Liver (tissue), 9 donors: Measurements from ENCODE around the gene CAMSAP2. TPM values are rescaled to one million over a fixed set of nuclear protein-coding genes. Genes with fewer than 3 reads are reported as not detected.

Experiments
- DNase-seq: peaks from one replicate; pipeline ENCODE4 v3.0.0-alpha.2; 2017; ENCODE audit warnings: low spot score
- H3K27ac ChIP-seq, 2 donors: one replicate each; pipeline ENCODE4 v1.7.0; 2013; ENCODE audit warnings: inconsistent platforms in 2 of 2, low read length in 2 of 2, control low read depth in 1 of 2, low read depth in 1 of 2, mild to moderate bottlenecking in 1 of 2
- H3K27me3 ChIP-seq, 4 donors: one replicate each; pipeline versions ENCODE4 v1.6.1 to v1.7.0; 2013; ENCODE audit warnings: low read length in 3 of 4, inconsistent platforms in 1 of 4, mild to moderate bottlenecking in 1 of 4, moderate library complexity in 1 of 4; ENCODE audit not compliant: control insufficient read depth in 4 of 4, insufficient read depth in 4 of 4
- H3K36me3 ChIP-seq, 4 donors: one replicate each; pipeline versions ENCODE4 v1.6.1 to v1.7.0; 2013; ENCODE audit warnings: low read length in 3 of 4, mild to moderate bottlenecking in 3 of 4, low read depth in 1 of 4, moderate library complexity in 1 of 4; ENCODE audit not compliant: control insufficient read depth in 4 of 4, insufficient read depth in 3 of 4
- H3K4me1 ChIP-seq, 4 donors: one replicate each; pipeline versions ENCODE4 v1.6.1 to v1.7.0; 2013; ENCODE audit warnings: low read length in 3 of 4, mild to moderate bottlenecking in 3 of 4, moderate library complexity in 1 of 4; ENCODE audit not compliant: control insufficient read depth in 4 of 4, insufficient read depth in 4 of 4
- H3K4me3 ChIP-seq, 3 donors: one replicate each; pipeline versions ENCODE4 v1.6.1 to v1.7.0; 2013; ENCODE audit warnings: low read length in 3 of 3, control low read depth in 1 of 3, low read depth in 1 of 3, mild to moderate bottlenecking in 1 of 3
- H3K9ac ChIP-seq, 2 donors: one replicate each; pipeline ENCODE4 v1.7.0; 2013; ENCODE audit warnings: low read length in 2 of 2, mild to moderate bottlenecking in 2 of 2, moderate library complexity in 2 of 2, control low read depth in 1 of 2, low read depth in 1 of 2
- H3K9me3 ChIP-seq, 4 donors: one replicate each; pipeline versions ENCODE4 v1.6.1 to v1.7.0; 2013; ENCODE audit warnings: low read length in 3 of 4; ENCODE audit not compliant: control insufficient read depth in 4 of 4
- ATF3 ChIP-seq: IDR thresholded peaks from 2 replicates; pipeline ENCODE4 v1.6.1; 2016; ENCODE audit warnings: antibody characterized with exemption
- CTCF ChIP-seq: fragments of 150-350 bp; IDR thresholded peaks from 2 replicates; pipeline ENCODE4 v1.5.1; 2017; ENCODE audit warnings: improper control_type of control experiment, low read depth, low read length; ENCODE audit not compliant: missing input control
- EGR1 ChIP-seq, 2 donors: IDR thresholded peaks; 2 replicates each; pipeline ENCODE4 v1.6.1; 2016 to 2018; ENCODE audit warnings: antibody characterized with exemption in 2 of 2, low read depth in 2 of 2
- FOXA1 ChIP-seq: IDR thresholded peaks from 2 replicates; pipeline ENCODE4 v1.6.1; 2016; ENCODE audit warnings: antibody characterized with exemption
- FOXA2 ChIP-seq: IDR thresholded peaks from 2 replicates; pipeline ENCODE4 v1.6.1; 2016; ENCODE audit warnings: antibody characterized with exemption
- GABPA ChIP-seq, 2 donors: IDR thresholded peaks in 1 of 2; conservative IDR thresholded peaks in 1 of 2; 2 replicates each; pipeline ENCODE4 v1.6.1; 2016; ENCODE audit warnings: antibody characterized with exemption in 2 of 2, mild to moderate bottlenecking in 1 of 2, moderate library complexity in 1 of 2
- HNF4A ChIP-seq, 2 donors: conservative IDR thresholded peaks; 2 replicates each; pipeline ENCODE4 v1.6.1; 2016; ENCODE audit warnings: antibody characterized with exemption in 2 of 2, mild to moderate bottlenecking in 2 of 2
- HNF4G ChIP-seq: IDR thresholded peaks from 2 replicates; pipeline ENCODE4 v1.6.1; 2016; ENCODE audit warnings: antibody characterized with exemption
- JUND ChIP-seq, 2 donors: IDR thresholded peaks; 2 replicates each; pipeline ENCODE4 v1.6.1; 2016; ENCODE audit warnings: antibody characterized with exemption in 2 of 2
- MAX ChIP-seq: IDR thresholded peaks from 2 replicates; pipeline ENCODE4 v1.6.1; 2016; ENCODE audit warnings: antibody characterized with exemption
- NR2F2 ChIP-seq: IDR thresholded peaks from 2 replicates; pipeline ENCODE4 v1.6.1; 2016; ENCODE audit warnings: antibody characterized with exemption
- RAD21 ChIP-seq, 2 donors: IDR thresholded peaks; 2 replicates each; pipeline ENCODE4 v1.6.1; 2016; ENCODE audit warnings: antibody characterized with exemption in 2 of 2, mild to moderate bottlenecking in 2 of 2
- REST ChIP-seq: IDR thresholded peaks from 2 replicates; pipeline ENCODE4 v1.6.1; 2016; ENCODE audit warnings: antibody characterized with exemption, mild to moderate bottlenecking
- RXRA ChIP-seq, 2 donors: IDR thresholded peaks; 2 replicates each; pipeline ENCODE4 v1.6.1; 2017 to 2018; ENCODE audit warnings: antibody characterized with exemption in 2 of 2, mild to moderate bottlenecking in 1 of 2
- SP1 ChIP-seq: IDR thresholded peaks from 2 replicates; pipeline ENCODE4 v1.6.1; 2018; ENCODE audit warnings: antibody characterized with exemption, mild to moderate bottlenecking
- TAF1 ChIP-seq: conservative IDR thresholded peaks from 2 replicates; pipeline ENCODE4 v1.6.1; 2016; ENCODE audit warnings: antibody characterized with exemption, mild to moderate bottlenecking
- YY1 ChIP-seq: IDR thresholded peaks from 2 replicates; pipeline ENCODE4 v1.6.1; 2016; ENCODE audit warnings: antibody characterized with exemption, mild to moderate bottlenecking
- ZBTB33 ChIP-seq: IDR thresholded peaks from 2 replicates; pipeline ENCODE4 v1.6.1; 2016; ENCODE audit warnings: antibody characterized with exemption
- WGBS: extraction: QIAGEN DNeasy Blood & Tissue Kit; methylation state at CpG from one replicate; pipeline ENCODE4 v1.1.7; 2013; 5-methylcytosine and 5-hydroxymethylcytosine counted together
- polyA plus RNA-seq, 2 donors: library from polyadenylated mRNA; stranded (reverse) in 1 of 2; unstranded in 1 of 2; fragments of 200-250 nt in 1 of 2; fragments of >200 nt in 1 of 2; fragmentation: Nextera tagmentation in 1 of 2; extraction: Ambion mirVana in 1 of 2; gene quantifications; one replicate each; pipeline versions ENCODE4 v1.2.1 to v1.2.3, GENCODE V29; 2013 to 2015
- total RNA-seq, 2 donors: library from RNA; depleted of rRNA; stranded (reverse); fragments of >200 nt; gene quantifications; one replicate each; pipeline ENCODE4 v1.2.3, GENCODE V29; 2014
- donor health status: healthy.
- donor health status: healthy.
- donor health status: healthy.
- donor health status: healthy.
- donor health status: healthy.

Gene CAMSAP2
- total and polyA plus RNA-seq, 4 donors, result 1.9 to 8.6 (median 3.5) TPM

GRCh38 chr1:200896531-200897196 lies 158.0 kb downstream of the CAMSAP2 start:
- H3K4me1 ChIP-seq, result peaks cover 0 to 13% (median 9%) of the 10 kb centered on the region in 4 donors
- H3K27ac ChIP-seq, result no peak overlapping the region
- H3K4me3 ChIP-seq, result no peak overlapping the region
- DNase-seq, result peak; percentile 61
- TF ChIP-seq HNF4A (conservative IDR thresholded peaks at IDR 0.05), result peak; percentile 79 to 81
- TF ChIP-seq RXRA (IDR thresholded peaks at IDR 0.05), result peak in 1 of 2 donors; percentile 16
- peak; percentile 72 for TF ChIP-seq SP1
- TF ChIP-seq EGR1 (IDR thresholded peaks at IDR 0.05; ENCODE audit: low read depth in 2 of 2), result no peak
- TF ChIP-seq JUND (IDR thresholded peaks at IDR 0.05), result peak in 1 of 2 donors; percentile 78
- peak; percentile 80 for TF ChIP-seq HNF4G
- H3K9ac ChIP-seq, result no peak overlapping the region
- 49% methylated on average over 10 of the region's 10 CpGs for WGBS
- no peaks in the 10 kb centered on the region for H3K27me3 ChIP-seq
- H3K36me3 ChIP-seq, result no peaks in the 10 kb centered on the region
- H3K9me3 ChIP-seq, result no peaks in the 10 kb centered on the region

GRCh38 chr1:200897259-200897658 lies 158.6 kb downstream of the CAMSAP2 start:
- Histone ChIP-seq H3K27ac (no peak overlapping the region), H3K36me3 (no peaks in the 10 kb centered on the region), H3K9me3 (no peaks in the 10 kb centered on the region), H3K27me3 (no peaks in the 10 kb centered on the region), H3K4me1 (peaks cover 0 to 11% (median 7%) of the 10 kb centered on the region in 4 donors), H3K9ac (no peak overlapping the region), H3K4me3 (no peak overlapping the region)
- WGBS, result 85% methylated on average over 5 of the region's 5 CpGs
- TF ChIP-seq NR2F2, result no peak
- no peak for TF ChIP-seq RXRA (IDR thresholded peaks at IDR 0.05)
- TF ChIP-seq FOXA2, result no peak
- TF ChIP-seq TAF1, result no peak
- TF ChIP-seq GABPA (IDR thresholded peaks at IDR 0.05 in 1 of 2, conservative IDR thresholded peaks at IDR 0.05 in 1 of 2), result no peak
- TF ChIP-seq MAX, result no peak
- TF ChIP-seq RAD21 (IDR thresholded peaks at IDR 0.05), result no peak
- TF ChIP-seq JUND (IDR thresholded peaks at IDR 0.05), result no peak
- TF ChIP-seq ZBTB33, result no peak
- no peak for TF ChIP-seq REST
- TF ChIP-seq YY1, result no peak
- no peak for TF ChIP-seq HNF4G
- no peak for TF ChIP-seq CTCF
- no peak for TF ChIP-seq FOXA1
- TF ChIP-seq SP1, result no peak
- TF ChIP-seq EGR1 (IDR thresholded peaks at IDR 0.05; ENCODE audit: low read depth in 2 of 2), result no peak
- no peak for TF ChIP-seq HNF4A (conservative IDR thresholded peaks at IDR 0.05)
- no peak for TF ChIP-seq ATF3
- DNase-seq, result no peak
